Activated B cell treated with CpG ODN at 0.5 μM for 24 hours (primary cell): ENCODE measurements around the gene ANKFY1. TPM values are rescaled to one million over a fixed set of nuclear protein-coding genes. Genes with fewer than 3 reads are reported as not detected.

Source experiments
- ATAC-seq: fragments of 200-7000 bp; cut with Tn5 transposase; one replicate; pipeline ENCODE4 v1.10.0; 2021; ENCODE audit warnings: low read depth, mild to moderate bottlenecking, moderate library complexity
- CTCF ChIA-PET: fragments of 350-600 bp; sonication (Branson Sonifier 250); formaldehyde crosslinking; loops from one replicate; lab custom pipeline; 2021; ENCODE audit warnings: antibody characterized with exemption; lab: Charles Lee
- POLR2A ChIA-PET: fragments of 350-600 bp; sonication (Branson Sonifier 250); formaldehyde crosslinking; loops from one replicate; lab custom pipeline; 2021; ENCODE audit warnings: antibody characterized with exemption; lab: Charles Lee
- DNase-seq: peaks from one replicate; pipeline ENCODE4 v3.0.0; 2022
- H3K27ac Mint-ChIP-seq: one replicate; pipeline ENCODE4 v1.8.0; 2020; ENCODE audit warnings: mixed read lengths
- H3K27me3 Mint-ChIP-seq: one replicate; pipeline ENCODE4 v1.8.0; 2021; ENCODE audit warnings: mixed read lengths
- H3K36me3 Mint-ChIP-seq: one replicate; pipeline ENCODE4 v1.8.0; 2021; ENCODE audit warnings: low read depth, mixed read lengths
- H3K4me1 Mint-ChIP-seq: one replicate; pipeline ENCODE4 v1.8.0; 2021; ENCODE audit warnings: mixed read lengths
- H3K4me3 Mint-ChIP-seq: one replicate; pipeline ENCODE4 v1.8.0; 2020; ENCODE audit warnings: mild to moderate bottlenecking, mixed read lengths
- H3K9me3 Mint-ChIP-seq: one replicate; pipeline ENCODE4 v1.8.0; 2020; ENCODE audit warnings: mixed read lengths
- CTCF ChIP-seq: fragments of 200-600 bp; IDR thresholded peaks from one replicate; pipeline ENCODE4 v1.8.0; 2022; ENCODE audit warnings: antibody characterized with exemption, mild to moderate bottlenecking
- intact Hi-C: fragments of 100-400 bp; cut with micrococcal nuclease; formaldehyde crosslinking; loops from one replicate; pipeline ENCODE4 v1.15.1; 2024
- total RNA-seq: library from RNA; stranded (reverse); gene quantifications from 2 replicates; pipeline ENCODE4 v1.2.3, GENCODE V29; 2022

The ANKFY1 gene
- total RNA-seq, 1 donor from 2014 or later, result 50.2 TPM

GRCh38 chr17:4135489-4135888 is 128.3 kb downstream of the ANKFY1 start:
- POLR2A ChIA-PET, result interaction anchor here (1.4 kb wide), 1 partner anchor 8 kb away, joined by 7 read pairs; the partner anchor contains the start of genes CYB5D2 and ZZEF1

DNA sequence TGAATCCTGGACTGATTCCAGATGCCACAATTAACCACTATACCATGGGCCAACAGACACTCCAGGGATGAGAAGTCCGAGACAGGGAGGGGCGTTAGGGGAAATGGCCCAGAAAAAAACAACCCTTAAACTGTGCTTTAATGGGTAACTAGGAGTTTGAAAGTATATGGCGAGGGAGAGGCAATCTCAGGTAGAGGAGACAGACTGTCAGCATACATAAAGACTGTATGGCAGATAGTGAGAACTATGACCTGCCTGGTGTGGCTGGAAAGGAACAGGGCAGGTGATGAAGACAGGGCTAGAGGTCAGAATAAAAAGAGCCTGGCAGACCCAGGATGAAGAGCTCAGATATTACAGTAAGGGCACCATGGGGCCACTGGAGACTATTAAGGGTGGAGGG is 129.1 kb downstream of the ANKFY1 start:
- Mint-ChIP-seq H3K4me3 (no peak overlapping the region), H3K27ac (peak overlapping the region; percentile 19), H3K4me1 (peaks cover 39% of the 10 kb centered on the region), H3K9me3 (no peaks in the 10 kb centered on the region), H3K36me3 (peaks cover 26% of the 10 kb centered on the region), H3K27me3 (no peaks in the 10 kb centered on the region)
- ChIA-PET POLR2A (interaction anchor here (0.6 to 1.4 kb wide), 2 partner anchors 9 to 893 kb away, joined by 4 to 7 read pairs; partner anchors contain the start of genes CYB5D2 and ZZEF1), CTCF (no interaction called here)
- DNase-seq, result no peak
- no peak for TF ChIP-seq CTCF
- intact Hi-C loops, result no loop called here
- ATAC-seq, result no peak

More at GRCh38 chr17:4135489-4135888, 128.3 kb downstream of the ANKFY1 start:
- H3K4me3 Mint-ChIP-seq, result no peak overlapping the region
- intact Hi-C loops, result no loop called here
- CTCF ChIA-PET, result no interaction called here
- DNase-seq (no peak), ATAC-seq (no peak)
- peaks cover 44% of the 10 kb centered on the region for H3K4me1 Mint-ChIP-seq
- no peak for TF ChIP-seq CTCF
- H3K27me3 Mint-ChIP-seq, result no peaks in the 10 kb centered on the region
- no peaks in the 10 kb centered on the region for H3K9me3 Mint-ChIP-seq
- H3K27ac Mint-ChIP-seq, result no peak overlapping the region
- H3K36me3 Mint-ChIP-seq, result peaks cover 28% of the 10 kb centered on the region

GRCh38 chr17:4130715-4131114 is 133.1 kb downstream of the ANKFY1 start:
- ChIA-PET CTCF (no interaction called here), POLR2A (interaction anchor here (2.1 kb wide), 1 partner anchor 12 kb away, joined by 5 read pairs; the partner anchor contains the start of genes CYB5D2 and ZZEF1)
- DNase-seq (no peak), ATAC-seq (no peak)
- H3K9me3 Mint-ChIP-seq, result no peaks in the 10 kb centered on the region
- peaks cover 23% of the 10 kb centered on the region for H3K36me3 Mint-ChIP-seq
- intact Hi-C loops, result no loop called here
- no peaks in the 10 kb centered on the region for H3K27me3 Mint-ChIP-seq
- H3K4me1 Mint-ChIP-seq, result peaks cover 43% of the 10 kb centered on the region
- TF ChIP-seq CTCF, result no peak
- H3K27ac Mint-ChIP-seq, result no peak overlapping the region
- H3K4me3 Mint-ChIP-seq, result no peak overlapping the region

GRCh38 chr17:4127555-4127954 is 136.2 kb downstream of the ANKFY1 start:
- Mint-ChIP-seq H3K27me3 (no peaks in the 10 kb centered on the region), H3K4me3 (no peak overlapping the region), H3K27ac (no peak overlapping the region), H3K36me3 (peaks cover 42% of the 10 kb centered on the region), H3K9me3 (no peaks in the 10 kb centered on the region), H3K4me1 (peaks cover 37% of the 10 kb centered on the region)
- no peak for TF ChIP-seq CTCF
- DNase-seq (no peak), ATAC-seq (no peak)
- CTCF ChIA-PET, result no interaction called here
- intact Hi-C loops, result no loop called here
- POLR2A ChIA-PET, result interaction anchor here (1.0 kb wide), 1 partner anchor 16 kb away, joined by 3 read pairs; the partner anchor contains the start of gene CYB5D2

GRCh38 chr17:4125552-4125951 is 138.2 kb downstream of the ANKFY1 start:
- TF ChIP-seq CTCF, result no peak

More at GRCh38 chr17:4125552-4125951, 138.2 kb downstream of the ANKFY1 start:
- peaks cover 54% of the 10 kb centered on the region for H3K36me3 Mint-ChIP-seq
- H3K27ac Mint-ChIP-seq, result peak overlapping the region; percentile 63
- intact Hi-C loops, result no loop called here
- no peaks in the 10 kb centered on the region for H3K27me3 Mint-ChIP-seq
- ChIA-PET POLR2A (interaction anchor here (0.6 kb wide), 2 partner anchors 35 to 74 kb away, joined by 3 read pairs; no protein-coding TSS in a partner anchor), CTCF (no interaction called here)
- H3K4me3 Mint-ChIP-seq, result no peak overlapping the region
- DNase-seq (no peak), ATAC-seq (no peak)
- H3K4me1 Mint-ChIP-seq, result peaks cover 28% of the 10 kb centered on the region
- H3K9me3 Mint-ChIP-seq, result no peaks in the 10 kb centered on the region
